Stimulated activated CD4-positive, alpha-beta T cell treated with anti-CD3 and anti-CD28 coated beads, TNF-alpha, amount 100 ng/mL, for 1 hour (primary cell): ENCODE data around the gene USP17L15.
"Not testable (repeated sequence)": the region's sequence is repeated elsewhere in the genome, so short reads cannot be mapped to it uniquely, and the experiment has no call there.

ENCODE experiments used
- DNase-seq, 3 donors: peaks; one replicate each; pipeline ENCODE4 v3.0.0-alpha.2; 2020; ENCODE audit warnings: low read depth in 3 of 3, low spot score in 1 of 3

The USP17L15 gene

GRCh38 chr4:9234085-9234484, at the start of gene USP17L15:
Gene USP17L15, plus strand, starts transcription at chr4:9234385. Its CDS starts 0 bp downstream, at chr4:9234385.
- DNase-seq, result not testable (repeated sequence)

- not testable (repeated sequence) for DNase-seq
These were observed 23.8 kb upstream of the USP17L15 start, which contains the start of gene USP17L10 for GRCh38 chr4:9210357-9210756. Gene USP17L10, plus strand, starts transcription at chr4:9210657. Its CDS starts 0 bp downstream, at chr4:9210657.

DNA sequence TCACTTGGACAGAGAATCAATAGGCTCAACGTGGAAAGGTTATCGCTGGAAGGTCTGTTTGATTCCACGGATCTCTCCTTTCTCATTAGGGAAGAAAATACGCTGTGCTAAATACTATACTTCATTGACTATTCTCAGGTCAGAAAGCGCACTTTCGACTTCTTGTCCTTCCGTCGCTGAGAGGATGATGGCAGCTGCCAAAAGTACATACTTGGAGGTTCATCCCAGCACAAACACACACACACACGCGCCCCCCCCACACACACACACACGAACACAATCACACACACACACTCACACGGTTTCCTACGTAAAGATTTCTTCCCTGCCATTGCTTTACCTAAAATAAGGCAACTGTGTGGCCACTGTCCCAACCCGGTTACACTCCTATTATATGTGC, 19.5 kb upstream of the USP17L15 start:
- DNase-seq, result not testable (repeated sequence)

DNA sequence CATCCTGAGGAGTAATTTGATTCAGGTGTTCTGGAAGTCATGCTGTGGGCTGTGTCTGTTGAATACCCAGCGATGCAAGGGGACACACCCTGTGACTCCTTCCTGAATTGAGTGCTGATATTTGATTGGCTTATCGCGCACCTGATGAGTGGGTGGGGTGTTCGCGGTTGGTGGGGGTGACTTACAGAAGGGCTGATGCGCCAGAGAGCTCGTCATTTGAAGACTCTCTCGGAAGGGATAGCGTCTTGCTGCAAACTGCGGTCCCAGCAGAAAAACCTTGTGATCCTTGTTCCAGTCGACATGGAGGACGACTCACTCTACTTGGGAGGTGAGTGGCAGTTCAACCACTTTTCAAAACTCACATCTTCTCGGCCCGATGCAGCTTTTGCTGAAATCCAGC, 19.1 kb upstream of the USP17L15 start, which contains the start of gene USP17L11:
Gene USP17L11 (plus strand): TSS at position 301 of the 400 bp plus-strand sequence. CDS start 0 bp downstream, at position 301.
- not testable (repeated sequence) for DNase-seq

GRCh38 chr4:9219852-9220251, 14.3 kb upstream of the USP17L15 start, which contains the start of gene USP17L12:
Gene USP17L12, plus strand, starts transcription at chr4:9220152. Its CDS starts 0 bp downstream, at chr4:9220152.
- not testable (repeated sequence) for DNase-seq

DNA sequence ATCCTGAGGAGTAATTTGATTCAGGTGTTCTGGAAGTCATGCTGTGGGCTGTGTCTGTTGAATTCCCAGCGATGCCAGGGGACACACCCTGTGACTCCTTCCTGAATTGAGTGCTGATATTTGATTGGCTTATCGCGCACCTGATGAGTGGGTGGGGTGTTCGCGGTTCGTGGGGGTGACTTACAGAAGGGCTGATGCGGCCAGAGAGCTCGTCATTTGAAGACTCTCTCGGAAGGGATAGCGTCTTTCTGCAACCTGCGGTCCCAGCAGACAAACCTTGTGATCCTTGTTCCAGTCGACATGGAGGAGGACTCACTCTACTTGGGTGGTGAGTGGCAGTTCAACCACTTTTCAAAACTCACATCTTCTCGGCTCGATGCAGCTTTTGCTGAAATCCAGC, 9.6 kb upstream of the USP17L15 start, which contains the start of gene USP17L13:
Gene USP17L13 (plus strand): TSS at position 301 of the 400 bp plus-strand sequence. CDS start 0 bp downstream, at position 301.
- not testable (repeated sequence) for DNase-seq

DNA sequence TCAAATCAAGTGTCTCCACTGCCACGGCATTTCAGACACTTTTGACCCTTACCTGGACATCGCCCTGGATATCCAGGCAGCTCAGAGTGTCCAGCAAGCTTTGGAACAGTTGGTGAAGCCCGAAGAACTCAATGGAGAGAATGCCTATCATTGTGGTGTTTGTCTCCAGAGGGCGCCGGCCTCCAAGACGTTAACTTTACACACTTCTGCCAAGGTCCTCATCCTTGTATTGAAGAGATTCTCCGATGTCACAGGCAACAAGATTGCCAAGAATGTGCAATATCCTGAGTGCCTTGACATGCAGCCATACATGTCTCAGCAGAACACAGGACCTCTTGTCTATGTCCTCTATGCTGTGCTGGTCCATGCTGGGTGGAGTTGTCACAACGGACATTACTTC, 3.9 kb upstream of the USP17L15 start:
- DNase-seq, result not testable (repeated sequence)

GRCh38 chr4:9238461-9238860, 4.3 kb downstream of the USP17L15 start:
- not testable (repeated sequence) for DNase-seq

GRCh38 chr4:9243579-9243978, 9.4 kb downstream of the USP17L15 start, which contains the start of gene USP17L17:
Gene USP17L17, plus strand, starts transcription at chr4:9243879. Its CDS starts 0 bp downstream, at chr4:9243879.
- DNase-seq, result not testable (repeated sequence)

- not testable (repeated sequence) for DNase-seq
These were observed 13.9 kb downstream of the USP17L15 start, which contains the start of gene USP17L18 for GRCh38 chr4:9247953-9248680. Gene USP17L18, plus strand, starts transcription at chr4:9248630. Its CDS starts 0 bp downstream, at chr4:9248630.

DNA sequence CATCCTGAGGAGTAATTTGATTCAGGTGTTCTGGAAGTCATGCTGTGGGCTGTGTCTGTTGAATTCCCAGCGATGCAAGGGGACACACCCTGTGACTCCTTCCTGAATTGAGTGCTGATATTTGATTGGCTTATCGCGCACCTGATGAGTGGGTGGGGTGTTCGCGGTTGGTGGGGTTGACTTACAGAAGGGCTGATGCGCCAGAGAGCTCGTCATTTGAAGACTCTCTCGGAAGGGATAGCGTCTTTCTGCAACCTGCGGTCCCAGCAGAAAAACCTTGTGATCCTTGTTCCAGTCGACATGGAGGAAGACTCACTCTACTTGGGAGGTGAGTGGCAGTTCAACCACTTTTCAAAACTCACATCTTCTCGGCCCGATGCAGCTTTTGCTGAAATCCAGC, 18.9 kb downstream of the USP17L15 start, which contains the start of gene USP17L19:
Gene USP17L19 (plus strand): TSS at position 301 of the 400 bp plus-strand sequence. CDS start 0 bp downstream, at position 301.
- DNase-seq, result not testable (repeated sequence)

DNA sequence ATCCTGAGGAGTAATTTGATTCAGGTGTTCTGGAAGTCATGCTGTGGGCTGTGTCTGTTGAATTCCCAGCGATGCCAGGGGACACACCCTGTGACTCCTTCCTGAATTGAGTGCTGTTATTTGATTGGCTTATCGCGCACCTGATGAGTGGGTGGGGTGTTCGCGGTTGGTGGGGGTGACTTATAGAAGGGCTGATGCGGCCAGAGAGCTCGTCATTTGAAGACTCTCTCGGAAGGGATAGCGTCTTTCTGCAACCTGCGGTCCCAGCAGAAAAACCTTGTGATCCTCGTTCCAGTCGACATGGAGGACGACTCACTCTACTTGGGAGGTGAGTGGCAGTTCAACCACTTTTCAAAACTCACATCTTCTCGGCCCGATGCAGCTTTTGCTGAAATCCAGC, 23.6 kb downstream of the USP17L15 start, which contains the start of gene USP17L20:
Gene USP17L20 (plus strand): TSS at position 301 of the 400 bp plus-strand sequence. CDS start 0 bp downstream, at position 301.
- not testable (repeated sequence) for DNase-seq

DNA sequence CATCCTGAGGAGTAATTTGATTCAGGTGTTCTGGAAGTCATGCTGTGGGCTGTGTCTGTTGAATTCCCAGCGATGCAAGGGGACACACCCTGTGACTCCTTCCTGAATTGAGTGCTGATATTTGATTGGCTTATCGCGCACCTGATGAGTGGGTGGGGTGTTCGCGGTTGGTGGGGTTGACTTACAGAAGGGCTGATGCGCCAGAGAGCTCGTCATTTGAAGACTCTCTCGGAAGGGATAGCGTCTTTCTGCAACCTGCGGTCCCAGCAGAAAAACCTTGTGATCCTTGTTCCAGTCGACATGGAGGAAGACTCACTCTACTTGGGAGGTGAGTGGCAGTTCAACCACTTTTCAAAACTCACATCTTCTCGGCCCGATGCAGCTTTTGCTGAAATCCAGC, 28.4 kb downstream of the USP17L15 start, which contains the start of gene USP17L21:
Gene USP17L21 (plus strand): TSS at position 301 of the 400 bp plus-strand sequence. CDS start 0 bp downstream, at position 301.
- not testable (repeated sequence) for DNase-seq

GRCh38 chr4:9267319-9267718, 33.1 kb downstream of the USP17L15 start, which contains the start of gene USP17L22:
Gene USP17L22, plus strand, starts transcription at chr4:9267619. Its CDS starts 0 bp downstream, at chr4:9267619.
- DNase-seq, result not testable (repeated sequence)

- DNase-seq, result not testable (repeated sequence)
These were observed 37.5 kb downstream of the USP17L15 start for GRCh38 chr4:9271719-9272118.
